ENCODE data around the gene OBSCN. TPM values are rescaled to one million over a fixed set of nuclear protein-coding genes. Genes with fewer than 3 reads are reported as not detected.

Gene OBSCN
- total and polyA plus RNA-seq, 10 of the 15 experiments (the other 5 are each of a cell fraction or from before 2014, with no cell fraction given), result 0.01 to 0.36 (median 0.08) TPM; not detected in 2

- H3K4me2 ChIP-seq (ENCODE audit: control insufficient read depth, insufficient read depth), result no peak overlapping the region
- no peaks in the 10 kb centered on the region for H3K4me1 ChIP-seq (ENCODE audit: control insufficient read depth, insufficient read depth, low read length)
- no peak overlapping the region for H2AFZ ChIP-seq (ENCODE audit: control insufficient read depth, low read depth, low read length)
- SMC1A ChIA-PET (ENCODE audit: uncharacterized antibody, unreplicated experiment), result no interaction called here
- no peaks in the 10 kb centered on the region for H3K79me2 ChIP-seq (ENCODE audit: control insufficient read depth, insufficient read depth, low read length)
- FAIRE-seq (no peak), DNase-seq (ENCODE audit: low read depth, low spot score) (no peak), ATAC-seq (no peak)
- BruUV-seq (replicated peaks), result no TSS peak
- POLR2A ChIA-PET, result no interaction called here
- TF ChIP-seq PML (IDR thresholded peaks at IDR 0.05; ENCODE audit: low read length) (no peak), RFX5 (IDR thresholded peaks at IDR 0.05; ENCODE audit: low read depth, low read length) (no peak), ZNF207 (IDR thresholded peaks at IDR 0.05; ENCODE audit: borderline replicate concordance) (no peak), REST (IDR thresholded peaks at IDR 0.05; ENCODE audit: low read depth, low read length) (no peak), ATF3 (IDR thresholded peaks at IDR 0.05; ENCODE audit: borderline replicate concordance, extremely low read depth, low read depth, low read length) (no peak), NR2C1 (IDR thresholded peaks at IDR 0.05) (no peak), FOXK2 (IDR thresholded peaks at IDR 0.05) (no peak), PAX5 (IDR thresholded peaks at IDR 0.05; ENCODE audit: borderline replicate concordance, low read depth, low read length) (no peak), NFYB (IDR thresholded peaks at IDR 0.05; ENCODE audit: insufficient read depth, low read depth, low read length) (no peak), GABPA (IDR thresholded peaks at IDR 0.05; ENCODE audit: low read depth) (no peak), RAD51 (IDR thresholded peaks at IDR 0.05) (no peak)
- intact Hi-C loops (cut with micrococcal nuclease; ENCODE audit: unreplicated experiment) (no loop called here), in situ Hi-C loops (cut with MboI) (no loop called here)
- CTCF ChIA-PET, result no interaction called here
- 24% methylated on average over 6 of the region's 6 CpGs for WGBS (ENCODE audit: insufficient coverage, insufficient replicate concordance, low lambda C conversion rate, missing lambda C conversion rate)
- H4K20me1 ChIP-seq (ENCODE audit: control insufficient read depth, insufficient read depth), result no peaks in the 10 kb centered on the region
- H3K4me3 ChIP-seq, result no peak overlapping the region
- no peak overlapping the region for H3K27ac ChIP-seq (ENCODE audit: control insufficient read depth, insufficient read depth)
- peaks cover 6% of the 10 kb centered on the region for H3K9me3 ChIP-seq (replicated peaks; ENCODE audit: control insufficient read depth, insufficient read depth, low read length)
- H3K36me3 ChIP-seq (ENCODE audit: control insufficient read depth in 2 of 2, insufficient read depth in 2 of 2, low read length in 1 of 2), result no peaks in the 10 kb centered on the region
- H3K9ac ChIP-seq (ENCODE audit: control insufficient read depth, insufficient read depth, low read length), result no peak overlapping the region
- RAD21 ChIA-PET (ENCODE audit: unreplicated experiment), result no interaction called here
- no peaks in the 10 kb centered on the region; a peak in 1 of 4 replicates for H3K27me3 ChIP-seq (replicated peaks in 1 of 2; ENCODE audit: control insufficient read depth in 2 of 2, insufficient read depth in 2 of 2, low read length in 1 of 2)
Observed at GRCh38 chr1:228298471-228298870, 90.6 kb downstream of the OBSCN start.
